Stomach (tissue), 9 donors: Measurements from ENCODE around the gene FCHSD2. TPM values are rescaled to one million over a fixed set of nuclear protein-coding genes. Genes with fewer than 3 reads are reported as not detected.

Experiments used
- DNase-seq, 2 donors: peaks; one replicate each; pipeline versions ENCODE4 v3.0.0 to v3.0.0-alpha.2; 2013 to 2019
- H3K27ac ChIP-seq, 5 donors: fragments of 200-600 bp in 4 of 5; sonication (generic) in 4 of 5; one replicate each; pipeline ENCODE4 v1.5.1; 2013 to 2019; ENCODE audit warnings: mild to moderate bottlenecking in 1 of 5, moderate library complexity in 1 of 5
- H3K27me3 ChIP-seq, 3 donors: fragments of 200-600 bp; sonication (generic); one replicate each; pipeline ENCODE4 v1.5.1; 2017 to 2019; ENCODE audit warnings: mixed run types in 1 of 3
- H3K36me3 ChIP-seq, 4 donors: fragments of 200-600 bp; sonication (generic); 1 replicate in 3 of 4; 2 replicates in 1 of 4; pipeline ENCODE4 v1.5.1; 2016 to 2019
- H3K4me1 ChIP-seq, 4 donors: fragments of 200-600 bp; sonication (generic); one replicate each; pipeline ENCODE4 v1.5.1; 2016 to 2019
- H3K4me3 ChIP-seq, 4 donors: fragments of 200-600 bp; sonication (generic) in 3 of 4; one replicate each; pipeline ENCODE4 v1.5.1; 2016 to 2019; ENCODE audit warnings: mild to moderate bottlenecking in 1 of 4
- H3K9me3 ChIP-seq, 4 donors: fragments of 200-600 bp; sonication (generic); one replicate each; pipeline ENCODE4 v1.5.1; 2016 to 2019
- CTCF ChIP-seq, 7 experiments: fragments of 450-650 bp in 4 of 7; fragments of 200-600 bp in 3 of 7; sonication (generic) in 3 of 7; IDR thresholded peaks; one replicate each; pipeline ENCODE4 v1.5.1; 2016 to 2019; ENCODE audit warnings: antibody characterized with exemption in 7 of 7, control low read depth in 2 of 7, mild to moderate bottlenecking in 1 of 7
- EP300 ChIP-seq: sonication (generic); formaldehyde crosslinking; IDR thresholded peaks from one replicate; pipeline ENCODE4 v1.6.1; 2017; ENCODE audit warnings: antibody characterized with exemption
- POLR2A ChIP-seq, 4 donors: fragments of 450-650 bp; IDR thresholded peaks; one replicate each; pipeline ENCODE4 v1.6.1; 2016; ENCODE audit warnings: antibody characterized with exemption in 4 of 4, control low read depth in 2 of 4, mild to moderate bottlenecking in 1 of 4, moderate library complexity in 1 of 4
- POLR2AphosphoS5 ChIP-seq, 3 donors: sonication (generic); formaldehyde crosslinking; IDR thresholded peaks; one replicate each; pipeline ENCODE4 v1.6.1; 2016; ENCODE audit warnings: antibody characterized with exemption in 3 of 3
- WGBS, 5 donors: extraction: QIAGEN DNeasy Blood & Tissue Kit in 3 of 5; methylation state at CpG; one replicate each; pipeline versions ENCODE4 v1.1.5 to v1.1.7; 2013 to 2018; 5-methylcytosine and 5-hydroxymethylcytosine counted together
- intact Hi-C: fragments of 100-400 bp; cut with DNase I; formaldehyde crosslinking; loops from one replicate; pipeline ENCODE4 v1.15.1; 2023; ENCODE audit warnings: low total_unique reads
- polyA plus RNA-seq, 3 donors: library from polyadenylated mRNA; stranded (reverse); fragments of 200-250 nt; gene quantifications; one replicate each; pipeline ENCODE4 v1.2.3, GENCODE V29; 2013
- total RNA-seq, 5 donors: library from RNA; depleted of rRNA; stranded (reverse); fragments of >200 nt; gene quantifications; one replicate each; pipeline versions ENCODE4 v1.1.0 to v1.2.3, GENCODE V29; 2014 to 2016
- donor health status: healthy with polysubstance abuse.
- donor health status: Bipolar disorder and iron deficiency.
- donor health status: healthy.

Gene FCHSD2
- total and polyA plus RNA-seq, 8 donors = 5.7 to 64.3 (median 15.9) TPM

DNA sequence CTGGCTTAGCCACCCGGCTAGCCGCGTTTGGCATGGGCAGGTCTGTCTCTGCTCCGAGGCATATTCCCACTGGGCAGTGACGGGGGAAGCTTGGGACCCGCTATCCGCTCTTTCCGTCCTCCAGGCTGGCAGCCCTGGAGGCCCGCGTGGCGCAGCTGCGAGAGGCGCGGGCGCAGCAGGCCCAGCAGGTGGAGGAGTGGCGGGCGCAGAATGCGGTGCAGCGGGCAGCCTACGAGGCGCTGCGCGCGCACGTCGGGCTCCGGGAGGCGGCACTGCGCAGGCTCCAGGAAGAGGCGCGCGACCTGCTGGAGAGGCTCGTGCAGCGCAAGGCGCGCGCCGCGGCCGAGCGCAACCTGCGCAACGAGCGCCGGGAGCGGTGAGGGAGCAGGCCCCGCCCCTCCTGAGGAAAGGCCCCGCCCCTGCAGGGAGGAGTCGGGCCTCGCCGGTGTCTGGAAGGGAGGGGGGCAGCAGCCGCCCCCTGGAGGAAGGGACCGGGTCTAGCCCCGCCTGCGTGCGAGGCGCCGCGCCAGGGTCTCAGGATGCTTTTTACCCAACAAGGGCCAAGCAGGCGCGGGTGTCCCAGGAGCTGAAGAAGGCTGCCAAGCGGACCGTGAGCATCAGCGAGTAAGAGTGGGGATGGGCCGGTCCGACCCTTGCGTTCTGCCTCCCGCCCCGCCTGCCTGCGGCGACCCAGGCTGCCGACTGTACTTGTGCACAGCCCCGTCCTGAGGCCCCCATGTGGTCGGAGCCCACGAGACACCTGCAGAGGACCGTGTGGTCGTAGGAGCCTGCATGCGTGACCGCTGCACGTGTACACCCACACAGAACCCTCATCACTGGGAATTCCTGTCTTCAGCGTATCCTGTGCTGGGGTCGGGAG lies 320.0 kb downstream of the FCHSD2 start:
- WGBS, 5 donors = 12 to 43% (median 17%) methylated on average over 17 to 82 of the region's 82 CpGs
- peaks cover 0 to 88% (median 29%) of the 10 kb centered on the region in 4 donors for H3K36me3 ChIP-seq
- intact Hi-C loops = no loop called here
- peak; percentile 95 to 97 for DNase-seq
- peak in 3 of 7 experiments; percentile 7 to 44 (median 33) for TF ChIP-seq CTCF (IDR thresholded peaks at IDR 0.05)
- TF ChIP-seq POLR2AphosphoS5 (IDR thresholded peaks at IDR 0.05) = peak; percentile 51 to 83 (median 55)
- no peak for TF ChIP-seq POLR2A (IDR thresholded peaks at IDR 0.05)
- no peak for TF ChIP-seq EP300
- H3K4me1 ChIP-seq = peaks cover 8 to 24% (median 18%) of the 10 kb centered on the region in 4 donors
- H3K27ac ChIP-seq = peak overlapping the region; percentile 29 to 83 (median 54)
- H3K9me3 ChIP-seq = no peaks in the 10 kb centered on the region
- H3K4me3 ChIP-seq = peak overlapping the region; percentile 39 to 53 (median 50)
- H3K27me3 ChIP-seq = no peaks in the 10 kb centered on the region

DNA sequence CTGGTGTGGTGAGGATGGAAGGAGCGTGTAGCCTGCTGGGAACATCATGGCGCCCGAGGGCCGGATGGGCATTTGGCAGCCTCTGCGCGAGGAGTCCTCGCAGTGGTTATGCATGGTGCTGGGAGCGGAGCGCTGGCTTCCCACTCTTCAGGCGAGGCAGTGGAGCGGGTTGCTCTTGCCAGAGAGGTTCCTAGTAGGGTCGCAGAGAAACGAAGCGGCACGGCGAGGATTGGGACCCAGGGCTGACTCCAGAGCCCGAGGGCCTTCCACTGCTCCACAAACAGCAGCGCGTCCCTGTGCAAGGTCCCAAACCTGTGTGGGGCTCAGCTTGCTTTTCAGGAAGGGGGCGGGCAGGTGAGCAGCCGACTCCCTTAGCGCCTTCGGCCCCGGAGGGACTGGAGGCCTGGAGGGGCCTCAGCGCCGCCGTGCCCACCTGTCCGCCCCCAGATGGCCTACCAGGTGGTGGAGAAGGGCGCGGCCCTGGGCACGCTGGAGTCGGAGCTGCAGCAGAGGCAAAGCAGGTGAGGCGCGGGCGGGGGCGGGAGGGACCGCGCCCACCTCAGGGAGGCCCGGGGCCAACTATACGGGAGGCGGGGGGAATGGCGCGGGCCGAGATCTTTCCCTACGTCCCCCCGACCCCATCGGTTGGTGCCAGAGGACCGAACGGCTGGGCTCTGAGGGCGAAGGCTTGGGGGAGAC lies 320.7 kb downstream of the FCHSD2 start:
- Histone ChIP-seq H3K36me3 (peaks cover 0 to 88% (median 29%) of the 10 kb centered on the region in 4 donors), H3K9me3 (no peaks in the 10 kb centered on the region), H3K4me3 (peak overlapping the region; percentile 39 to 53 (median 50)), H3K4me1 (peaks cover 8 to 31% (median 23%) of the 10 kb centered on the region in 4 donors), H3K27me3 (no peaks in the 10 kb centered on the region), H3K27ac (peak overlapping the region; percentile 20 to 83 (median 54))
- intact Hi-C loops = no loop called here
- TF ChIP-seq POLR2A (IDR thresholded peaks at IDR 0.05) = no peak
- no peak for TF ChIP-seq CTCF (IDR thresholded peaks at IDR 0.05)
- no peak for TF ChIP-seq EP300
- no peak for TF ChIP-seq POLR2AphosphoS5 (IDR thresholded peaks at IDR 0.05)
- WGBS, 5 donors = 18 to 72% (median 40%) methylated on average over 16 to 50 of the region's 50 CpGs
- DNase-seq = peak; percentile 37 to 75

GRCh38 chr11:72820439-72821139 lies 321.5 kb downstream of the FCHSD2 start:
- no peak for DNase-seq
- WGBS, 5 donors = 90 to 96% (median 95%) methylated on average over 11 to 15 of the region's 15 CpGs
- H3K4me3 ChIP-seq = no peak overlapping the region
- intact Hi-C loops = no loop called here
- H3K9me3 ChIP-seq = no peaks in the 10 kb centered on the region
- H3K27me3 ChIP-seq = no peaks in the 10 kb centered on the region
- H3K27ac ChIP-seq = no peak overlapping the region
- H3K36me3 ChIP-seq = peaks cover 0 to 80% (median 29%) of the 10 kb centered on the region in 4 donors
- TF ChIP-seq EP300 (no peak), POLR2AphosphoS5 (IDR thresholded peaks at IDR 0.05) (no peak), CTCF (IDR thresholded peaks at IDR 0.05) (no peak), POLR2A (IDR thresholded peaks at IDR 0.05) (no peak)
- H3K4me1 ChIP-seq = peaks cover 12 to 39% (median 31%) of the 10 kb centered on the region in 4 donors

DNA sequence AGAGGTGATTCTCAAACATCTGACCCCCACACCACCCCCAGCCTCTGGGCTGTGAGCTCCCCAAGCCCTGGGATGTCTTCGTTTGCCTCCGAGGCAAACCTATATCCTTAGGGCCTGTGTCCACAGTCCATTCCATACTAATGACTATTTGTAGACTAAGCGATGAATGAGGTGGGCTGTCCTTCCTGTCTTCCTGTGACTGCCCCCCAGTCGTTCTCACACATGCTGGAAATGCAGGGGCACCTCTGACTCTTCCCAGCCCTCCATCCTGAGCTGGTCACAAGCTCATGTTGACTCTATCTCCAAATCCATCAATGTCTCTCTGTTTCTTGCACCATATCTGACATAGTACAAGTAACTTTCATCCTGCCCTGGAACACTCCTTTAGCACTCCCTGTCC lies 323.1 kb downstream of the FCHSD2 start:
- H3K9me3 ChIP-seq = no peaks in the 10 kb centered on the region
- intact Hi-C loops = loop anchor here (10.0 kb wide), 1 partner anchor 94 kb away; no protein-coding TSS in a partner anchor
- no peaks in the 10 kb centered on the region for H3K27me3 ChIP-seq
- H3K4me1 ChIP-seq = peaks cover 20 to 48% (median 42%) of the 10 kb centered on the region in 4 donors
- H3K36me3 ChIP-seq = peaks cover 0 to 65% (median 29%) of the 10 kb centered on the region in 4 donors
- WGBS, 5 donors = 76 to 95% (median 90%) methylated on average over 4 of the region's 4 CpGs
- no peak for TF ChIP-seq POLR2AphosphoS5 (IDR thresholded peaks at IDR 0.05)
- no peak for TF ChIP-seq CTCF (IDR thresholded peaks at IDR 0.05)
- no peak for TF ChIP-seq POLR2A (IDR thresholded peaks at IDR 0.05)
- no peak for TF ChIP-seq EP300
- H3K4me3 ChIP-seq = no peak overlapping the region
- DNase-seq = no peak
- H3K27ac ChIP-seq = no peak overlapping the region
